CD4-positive, alpha-beta memory T cell (primary cell): Measurements from ENCODE around the gene KCNN4. TPM values are rescaled to one million over a fixed set of nuclear protein-coding genes. Genes with fewer than 3 reads are reported as not detected.
A peak's percentile ranks its signal among the peaks of the same experiment; 100 is the strongest.

Experiments used
- CTCF ChIA-PET: fragments of 350-600 bp; sonication (Branson Sonifier 250); formaldehyde crosslinking; loops from one replicate; lab custom pipeline; 2021; ENCODE audit warnings: inconsistent platforms; ENCODE audit not compliant: partially characterized antibody; lab: Charles Lee
- POLR2A ChIA-PET: fragments of 350-600 bp; sonication (Branson Sonifier 250); formaldehyde crosslinking; loops from one replicate; lab custom pipeline; 2021; ENCODE audit not compliant: partially characterized antibody; lab: Charles Lee
- DNase-seq, 5 donors: peaks; one replicate each; pipeline versions ENCODE4 v3.0.0 to v3.0.0-alpha.2; 2020 to 2022; ENCODE audit warnings: mixed read lengths in 1 of 5
- H3K27ac ChIP-seq: one replicate; pipeline ENCODE4 v1.7.0; 2013; ENCODE audit warnings: low read depth, low read length
- H3K27me3 ChIP-seq: 2 replicates; pipeline ENCODE4 v1.7.0; 2013; ENCODE audit warnings: mild to moderate bottlenecking, low read length, moderate library complexity; ENCODE audit not compliant: insufficient read depth
- H3K36me3 ChIP-seq: 2 replicates; pipeline ENCODE4 v1.7.0; 2013; ENCODE audit warnings: mild to moderate bottlenecking, low read length, moderate library complexity; ENCODE audit not compliant: insufficient read depth
- H3K4me1 ChIP-seq: 2 replicates; pipeline ENCODE4 v1.7.0; 2013; ENCODE audit warnings: mild to moderate bottlenecking, low read length, moderate library complexity; ENCODE audit not compliant: insufficient read depth
- H3K4me3 ChIP-seq, 2 donors: one replicate each; pipeline ENCODE4 v1.7.0; 2013; ENCODE audit warnings: low read length in 2 of 2, mild to moderate bottlenecking in 1 of 2
- H3K9me3 ChIP-seq, 2 donors: one replicate each; pipeline ENCODE4 v1.7.0; 2013; ENCODE audit warnings: low read length in 2 of 2, control low read depth in 1 of 2; ENCODE audit not compliant: control insufficient read depth in 1 of 2
- H3K27ac Mint-ChIP-seq, 7 donors: one replicate each; pipeline ENCODE4 v1.8.0; 2020 to 2021; ENCODE audit warnings: mixed read lengths in 7 of 7, mild to moderate bottlenecking in 6 of 7, inconsistent platforms in 3 of 7, moderate library complexity in 3 of 7
- H3K27me3 Mint-ChIP-seq, 2 donors: one replicate each; pipeline ENCODE4 v1.8.0; 2020 to 2021; ENCODE audit warnings: mixed read lengths in 2 of 2
- H3K36me3 Mint-ChIP-seq, 2 donors: one replicate each; pipeline ENCODE4 v1.8.0; 2020 to 2021; ENCODE audit warnings: mixed read lengths in 2 of 2, inconsistent platforms in 1 of 2, mild to moderate bottlenecking in 1 of 2
- H3K4me1 Mint-ChIP-seq, 4 donors: one replicate each; pipeline ENCODE4 v1.8.0; 2020 to 2021; ENCODE audit warnings: mixed read lengths in 4 of 4, mild to moderate bottlenecking in 1 of 4
- H3K4me3 Mint-ChIP-seq, 8 donors: one replicate each; pipeline ENCODE4 v1.8.0; 2020 to 2021; ENCODE audit warnings: mixed read lengths in 8 of 8, mild to moderate bottlenecking in 7 of 8, moderate library complexity in 6 of 8, inconsistent platforms in 3 of 8
- H3K9me3 Mint-ChIP-seq, 8 donors: one replicate each; pipeline ENCODE4 v1.8.0; 2020 to 2021; ENCODE audit warnings: mixed read lengths in 8 of 8, mild to moderate bottlenecking in 5 of 8, inconsistent platforms in 3 of 8, moderate library complexity in 1 of 8
- intact Hi-C: fragments of 100-400 bp; cut with micrococcal nuclease; formaldehyde crosslinking; loops from one replicate; pipeline ENCODE4 v1.15.1; 2023
- polyA plus RNA-seq, 2 donors: library from polyadenylated mRNA; unstranded; fragments of 300-500 nt; fragmentation: Illumina TruSeq; gene quantifications; one replicate each; pipeline ENCODE4 v1.2.3, GENCODE V29; 2021
- total RNA-seq, 2 experiments: library from RNA; stranded (reverse); gene quantifications; one replicate each; pipeline ENCODE4 v1.2.3, GENCODE V29; 2021

The KCNN4 gene
- total and polyA plus RNA-seq, 4 experiments from 2014 or later: 10.5 to 33.9 (median 28.7) TPM

DNA sequence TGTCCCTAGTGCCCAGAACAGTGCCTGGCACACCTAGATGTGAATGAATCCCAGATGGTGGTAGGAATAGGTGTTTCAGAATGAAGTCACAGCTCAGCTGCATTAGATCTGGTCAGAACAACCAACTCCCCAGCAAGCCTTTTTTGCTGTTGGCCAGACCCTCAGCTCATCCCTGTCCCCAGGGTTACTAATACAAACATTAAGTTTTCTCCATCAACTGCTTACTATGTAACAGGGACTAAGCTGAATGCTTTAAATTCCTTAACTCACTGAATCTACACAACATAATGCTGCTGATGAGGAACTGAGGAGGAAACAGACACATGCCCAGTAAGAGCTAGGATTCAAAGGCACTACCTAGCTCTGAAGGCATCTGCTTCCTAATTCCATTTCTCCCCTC, 44.8 kb downstream of the KCNN4 start:
- H3K4me1 Mint-ChIP-seq: peaks cover 0 to 10% (median 5%) of the 10 kb centered on the region in 4 donors
- CTCF ChIA-PET: interaction anchor here (0.7 to 1.4 kb wide), 3 partner anchors 10 to 181 kb away, joined by 3 to 5 read pairs (median 4); no protein-coding TSS in a partner anchor
- POLR2A ChIA-PET: no interaction called here

DNA sequence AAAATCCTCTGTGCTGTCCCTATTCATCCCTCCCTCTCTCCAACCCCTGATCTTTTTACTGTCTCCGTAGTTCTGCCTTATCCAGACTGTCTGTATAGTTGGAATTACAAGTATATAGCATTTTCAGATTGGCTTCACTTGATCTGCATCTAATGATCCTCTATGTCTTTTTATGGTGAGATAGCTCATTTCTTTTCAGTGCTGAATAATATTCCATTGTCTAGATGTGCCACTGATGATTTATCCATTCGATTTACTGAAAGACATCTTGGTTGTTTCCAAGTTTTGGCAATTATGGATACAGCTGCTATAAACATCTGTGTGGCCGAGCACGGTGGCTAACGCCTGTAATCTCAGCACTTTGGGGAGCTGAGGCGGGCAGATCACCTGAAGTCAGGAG, 45.8 kb downstream of the KCNN4 start:
- Mint-ChIP-seq H3K27me3 (no peaks in the 10 kb centered on the region), H3K27ac (peak overlapping the region in 2 of 7 donors; percentile 18 to 76), H3K36me3 (peaks cover 47 to 81% of the 10 kb centered on the region in 2 donors), H3K4me1 (peaks cover 0 to 5% (median 5%) of the 10 kb centered on the region in 4 donors), H3K4me3 (no peak overlapping the region), H3K9me3 (no peaks in the 10 kb centered on the region)
- Histone ChIP-seq H3K4me3 (no peak overlapping the region), H3K27ac (no peak overlapping the region), H3K36me3 (peaks cover 77% of the 10 kb centered on the region), H3K27me3 (no peaks in the 10 kb centered on the region), H3K9me3 (no peaks in the 10 kb centered on the region), H3K4me1 (no peaks in the 10 kb centered on the region)
- ChIA-PET CTCF (no interaction called here), POLR2A (no interaction called here)
- DNase-seq: no peak
- intact Hi-C loops: no loop called here

More for the DNA sequence above, 44.8 kb downstream of the KCNN4 start:
- H3K27me3 Mint-ChIP-seq: no peaks in the 10 kb centered on the region
- peak overlapping the region in 2 of 7 donors; percentile 60 to 74 for H3K27ac Mint-ChIP-seq
- H3K27me3 ChIP-seq: no peaks in the 10 kb centered on the region
- H3K4me3 ChIP-seq: no peak overlapping the region
- H3K9me3 ChIP-seq: no peaks in the 10 kb centered on the region
- H3K4me1 ChIP-seq: no peaks in the 10 kb centered on the region
- intact Hi-C loops: no loop called here
- H3K36me3 Mint-ChIP-seq: peaks cover 49 to 82% of the 10 kb centered on the region in 2 donors
- DNase-seq: no peak
- H3K4me3 Mint-ChIP-seq: no peak overlapping the region
- H3K27ac ChIP-seq: no peak overlapping the region
- H3K36me3 ChIP-seq: peaks cover 83% of the 10 kb centered on the region
- H3K9me3 Mint-ChIP-seq: no peaks in the 10 kb centered on the region

GRCh38 chr19:43731846-43732245, 48.9 kb downstream of the KCNN4 start:
- Histone ChIP-seq H3K36me3 (peaks cover 62% of the 10 kb centered on the region), H3K4me1 (no peaks in the 10 kb centered on the region), H3K27me3 (no peaks in the 10 kb centered on the region), H3K9me3 (no peaks in the 10 kb centered on the region), H3K4me3 (no peak overlapping the region), H3K27ac (no peak overlapping the region)
- DNase-seq: no peak
- intact Hi-C loops: no loop called here
- no peaks in the 10 kb centered on the region for H3K27me3 Mint-ChIP-seq
- no peak overlapping the region for H3K4me3 Mint-ChIP-seq
- H3K36me3 Mint-ChIP-seq: peaks cover 48 to 74% of the 10 kb centered on the region in 2 donors
- peak overlapping the region in 2 of 7 donors; percentile 37 to 42 for H3K27ac Mint-ChIP-seq
- ChIA-PET POLR2A (no interaction called here), CTCF (interaction anchor here (3.5 kb wide), 1 partner anchor 14 kb away, joined by 12 read pairs; no protein-coding TSS in a partner anchor)
- H3K9me3 Mint-ChIP-seq: no peaks in the 10 kb centered on the region
- H3K4me1 Mint-ChIP-seq: peaks cover 0 to 3% (median 0%) of the 10 kb centered on the region in 4 donors

DNA sequence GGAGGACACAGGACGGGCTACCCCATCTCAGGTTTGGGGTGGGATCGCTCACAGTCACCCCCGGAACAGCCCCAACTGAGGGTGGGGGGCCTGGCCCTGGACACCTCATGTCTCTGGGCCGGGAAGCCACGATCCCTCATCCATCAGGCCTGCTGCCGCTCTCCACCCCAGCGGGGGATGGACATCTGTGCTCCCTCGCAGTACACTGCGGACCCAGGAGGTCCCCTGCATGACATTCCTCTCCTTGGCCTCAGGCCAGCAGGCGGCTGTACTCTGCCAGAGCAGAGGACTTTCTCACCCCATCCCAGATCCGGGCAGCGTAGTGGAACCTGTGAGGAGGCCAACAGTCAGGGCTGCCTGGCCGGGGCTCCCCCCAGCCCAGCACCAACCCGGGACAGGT, 49.4 kb downstream of the KCNN4 start:
- H3K36me3 Mint-ChIP-seq: peaks cover 43 to 69% of the 10 kb centered on the region in 2 donors
- Histone ChIP-seq H3K27ac (no peak overlapping the region), H3K4me1 (no peaks in the 10 kb centered on the region), H3K36me3 (peaks cover 57% of the 10 kb centered on the region), H3K9me3 (no peaks in the 10 kb centered on the region), H3K27me3 (no peaks in the 10 kb centered on the region), H3K4me3 (no peak overlapping the region)
- CTCF ChIA-PET: interaction anchor here (3.5 kb wide), 1 partner anchor 14 kb away, joined by 12 read pairs; no protein-coding TSS in a partner anchor
- H3K9me3 Mint-ChIP-seq: no peaks in the 10 kb centered on the region
- POLR2A ChIA-PET: no interaction called here
- H3K27ac Mint-ChIP-seq: peak overlapping the region in 1 of 7 donors; percentile 31
- no peak overlapping the region for H3K4me3 Mint-ChIP-seq
- no peaks in the 10 kb centered on the region for H3K27me3 Mint-ChIP-seq
- intact Hi-C loops: no loop called here
- DNase-seq: no peak
- H3K4me1 Mint-ChIP-seq: peaks cover 0 to 3% (median 0%) of the 10 kb centered on the region in 4 donors

DNA sequence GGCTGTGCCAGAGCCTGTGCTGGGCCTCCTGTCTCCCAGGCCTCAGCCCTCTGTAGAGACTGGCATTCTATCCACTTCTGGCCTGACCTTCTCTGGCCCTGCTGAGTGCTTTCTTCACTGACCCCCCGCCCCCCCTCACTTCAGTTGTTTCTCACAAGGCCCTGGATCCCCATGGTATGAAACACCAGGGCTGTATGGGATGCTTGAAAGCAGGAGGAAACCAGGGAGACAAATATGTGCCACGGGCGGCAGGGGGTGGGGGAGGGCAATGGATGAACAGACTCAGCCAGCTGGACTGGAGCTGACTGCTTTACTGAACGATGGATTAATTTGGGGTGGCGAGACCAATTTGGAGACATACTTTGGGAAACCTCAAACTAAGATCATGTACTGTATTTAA, 50.9 kb downstream of the KCNN4 start:
- Mint-ChIP-seq H3K27me3 (no peaks in the 10 kb centered on the region), H3K36me3 (peaks cover 36 to 58% of the 10 kb centered on the region in 2 donors), H3K9me3 (no peaks in the 10 kb centered on the region), H3K4me3 (no peak overlapping the region), H3K27ac (peak overlapping the region in 4 of 7 donors; percentile 11 to 76 (median 37)), H3K4me1 (peaks cover 0 to 3% (median under 1%) of the 10 kb centered on the region in 4 donors)
- H3K9me3 ChIP-seq: no peaks in the 10 kb centered on the region
- intact Hi-C loops: no loop called here
- CTCF ChIA-PET: interaction anchor here (1.0 kb wide), 1 partner anchor 15 kb away, joined by 3 read pairs; no protein-coding TSS in a partner anchor
- H3K27ac ChIP-seq: no peak overlapping the region
- no peak for DNase-seq
- POLR2A ChIA-PET: no interaction called here
- H3K36me3 ChIP-seq: peaks cover 50% of the 10 kb centered on the region
- H3K4me3 ChIP-seq: no peak overlapping the region
- no peaks in the 10 kb centered on the region for H3K4me1 ChIP-seq
- no peaks in the 10 kb centered on the region for H3K27me3 ChIP-seq

DNA sequence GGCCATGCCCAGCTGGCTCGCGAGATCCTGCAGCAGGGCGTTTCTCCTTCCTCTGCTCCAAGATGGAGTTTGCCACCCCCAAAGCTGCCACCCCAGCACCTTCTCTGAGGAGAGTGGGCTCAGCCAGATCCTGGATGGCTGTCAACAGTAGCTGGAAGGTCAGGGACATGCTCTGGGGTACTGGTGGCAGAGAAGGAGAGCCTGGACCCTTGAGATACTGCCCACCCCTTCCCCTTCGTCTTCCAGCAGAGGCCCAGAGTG, 53.2 kb downstream of the KCNN4 start:
- POLR2A ChIA-PET: no interaction called here
- H3K9me3 Mint-ChIP-seq: no peaks in the 10 kb centered on the region
- Histone ChIP-seq H3K4me3 (no peak overlapping the region), H3K27ac (no peak overlapping the region), H3K4me1 (no peaks in the 10 kb centered on the region), H3K9me3 (no peaks in the 10 kb centered on the region), H3K36me3 (peaks cover 32% of the 10 kb centered on the region), H3K27me3 (no peaks in the 10 kb centered on the region)
- H3K4me1 Mint-ChIP-seq: peaks cover 0 to 3% (median under 1%) of the 10 kb centered on the region in 4 donors
- no peak for DNase-seq
- peaks cover 32 to 41% of the 10 kb centered on the region in 2 donors for H3K36me3 Mint-ChIP-seq
- CTCF ChIA-PET: no interaction called here
- H3K27me3 Mint-ChIP-seq: no peaks in the 10 kb centered on the region
- peak overlapping the region in 1 of 7 donors; percentile 41 for H3K27ac Mint-ChIP-seq
- intact Hi-C loops: no loop called here
- H3K4me3 Mint-ChIP-seq: no peak overlapping the region

GRCh38 chr19:43726736-43727592, 53.8 kb downstream of the KCNN4 start:
- Mint-ChIP-seq H3K9me3 (no peaks in the 10 kb centered on the region), H3K4me1 (peaks cover 0 to 3% (median under 1%) of the 10 kb centered on the region in 4 donors), H3K27me3 (no peaks in the 10 kb centered on the region), H3K27ac (peak overlapping the region in 1 of 7 donors; percentile 26), H3K36me3 (peaks cover 26 to 35% of the 10 kb centered on the region in 2 donors), H3K4me3 (no peak overlapping the region)
- Histone ChIP-seq H3K36me3 (peaks cover 26% of the 10 kb centered on the region), H3K27me3 (no peaks in the 10 kb centered on the region), H3K4me3 (no peak overlapping the region), H3K4me1 (no peaks in the 10 kb centered on the region), H3K9me3 (no peaks in the 10 kb centered on the region), H3K27ac (no peak overlapping the region)
- ChIA-PET POLR2A (no interaction called here), CTCF (interaction anchor here (1.3 kb wide), 1 partner anchor 58 kb away, joined by 3 read pairs; no protein-coding TSS in a partner anchor)
- intact Hi-C loops: no loop called here
- no peak for DNase-seq
